ENCODE results near the gene C8B.

The C8B gene

DNA sequence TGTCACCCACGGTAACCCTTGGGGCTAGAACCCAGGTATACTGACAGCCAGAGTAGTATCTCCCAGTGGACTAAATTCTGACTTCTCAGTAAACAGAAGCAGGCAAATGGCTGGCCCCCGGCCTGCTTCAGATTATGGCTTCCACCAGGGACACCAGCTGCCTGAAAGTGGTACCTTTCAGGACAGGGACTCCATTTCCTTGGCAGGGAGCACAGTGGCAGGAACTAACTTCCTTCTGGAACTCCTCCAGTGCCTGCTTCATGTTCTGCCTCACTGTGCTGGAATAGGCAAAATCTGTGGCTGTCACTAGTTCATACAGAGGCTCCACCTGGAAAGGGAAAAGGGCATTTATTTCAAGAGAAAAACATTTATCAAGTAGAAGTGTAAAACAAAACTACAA lies 32.7 kb downstream of the C8B start:
- no peak for DNase-seq (ENCODE audit: low read depth, low spot score)
- no peak for TF ChIP-seq POLR2AphosphoS5 (IDR thresholded peaks at IDR 0.05; ENCODE audit: borderline replicate concordance, low read depth, low read length)
- TF ChIP-seq EZH2 (IDR thresholded peaks at IDR 0.05) = no peak
- no peak for TF ChIP-seq FOXP2 (optimal IDR thresholded peaks at IDR 0.05; ENCODE audit: control extremely low read depth, extremely low read length, insufficient read depth)
- Histone ChIP-seq H3K9ac (ENCODE audit: insufficient read length) (no peak overlapping the region), H3K9me3 (ENCODE audit: low read depth, low read length) (no peaks in the 10 kb centered on the region), H3K27ac (no peak overlapping the region), H3K4me3 (no peak overlapping the region), H3K36me3 (ENCODE audit: insufficient read depth, low read length) (no peaks in the 10 kb centered on the region)

- DNase-seq (ENCODE audit: low read depth, low spot score) = no peak
- no peak for TF ChIP-seq POLR2AphosphoS5 (IDR thresholded peaks at IDR 0.05; ENCODE audit: borderline replicate concordance, low read depth, low read length)
These were observed 34.1 kb downstream of the C8B start for GRCh38 chr1:56931686-56932085.

DNA sequence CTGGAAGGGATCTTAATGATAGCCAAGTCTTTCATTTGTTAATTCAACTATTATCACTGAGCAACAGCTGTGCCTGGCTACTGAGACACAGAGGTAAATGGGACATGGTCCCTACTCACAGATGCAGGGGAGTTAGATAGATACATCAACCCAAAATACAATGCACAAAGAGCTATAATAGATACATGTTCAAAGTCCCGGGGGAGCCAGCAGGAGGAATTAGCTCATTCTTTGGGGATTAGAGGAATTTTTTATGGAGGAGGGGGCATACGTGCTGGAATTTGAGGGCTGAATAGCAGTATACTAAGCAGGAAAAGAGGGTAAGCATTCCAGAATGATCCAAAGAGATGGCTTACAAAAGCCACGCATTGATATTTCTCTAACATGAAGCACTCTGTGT lies 34.6 kb downstream of the C8B start:
- no peak for DNase-seq (ENCODE audit: low read depth, low spot score)
- H3K36me3 ChIP-seq (ENCODE audit: insufficient read depth, low read length) = no peaks in the 10 kb centered on the region
- no peak for TF ChIP-seq EZH2 (IDR thresholded peaks at IDR 0.05)
- no peak for TF ChIP-seq POLR2AphosphoS5 (IDR thresholded peaks at IDR 0.05; ENCODE audit: borderline replicate concordance, low read depth, low read length)
- no peak for TF ChIP-seq FOXP2 (optimal IDR thresholded peaks at IDR 0.05; ENCODE audit: control extremely low read depth, extremely low read length, insufficient read depth)
- no peak overlapping the region for H3K27ac ChIP-seq
- H3K4me3 ChIP-seq = no peak overlapping the region
- no peaks in the 10 kb centered on the region for H3K9me3 ChIP-seq (ENCODE audit: low read depth, low read length)
- H3K9ac ChIP-seq (ENCODE audit: insufficient read length) = no peak overlapping the region

More at GRCh38 chr1:56931686-56932085, 34.1 kb downstream of the C8B start:
- Histone ChIP-seq H3K9ac (ENCODE audit: insufficient read length) (no peak overlapping the region), H3K27ac (no peak overlapping the region), H3K9me3 (ENCODE audit: low read depth, low read length) (no peaks in the 10 kb centered on the region), H3K4me3 (no peak overlapping the region), H3K36me3 (ENCODE audit: insufficient read depth, low read length) (no peaks in the 10 kb centered on the region)

DNA sequence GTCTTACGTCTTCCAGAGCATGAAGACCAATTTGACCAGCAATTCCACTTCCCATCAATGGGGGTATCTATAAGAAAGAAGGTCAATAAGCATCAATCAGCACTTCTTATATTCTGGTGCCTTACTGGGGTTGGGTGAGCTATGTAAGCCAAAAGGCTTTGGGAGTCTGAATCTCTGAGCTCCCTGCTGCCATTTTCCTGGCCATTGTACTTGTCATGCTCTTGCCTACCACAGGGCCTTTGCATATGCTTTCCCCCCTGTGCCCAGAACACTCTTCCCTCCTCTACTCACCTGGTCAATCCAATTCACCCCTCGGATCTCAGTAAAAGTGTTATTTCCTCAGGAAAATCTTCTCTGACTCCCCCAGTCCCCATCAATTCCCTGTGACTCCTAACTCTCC lies 36.3 kb downstream of the C8B start:
- Histone ChIP-seq H3K9ac (ENCODE audit: insufficient read length) (no peak overlapping the region), H3K4me3 (no peak overlapping the region), H3K27ac (no peak overlapping the region), H3K9me3 (ENCODE audit: low read depth, low read length) (no peaks in the 10 kb centered on the region), H3K36me3 (ENCODE audit: insufficient read depth, low read length) (no peaks in the 10 kb centered on the region)
- no peak for DNase-seq (ENCODE audit: low read depth, low spot score)
- TF ChIP-seq EZH2 (IDR thresholded peaks at IDR 0.05) (no peak), POLR2AphosphoS5 (IDR thresholded peaks at IDR 0.05; ENCODE audit: borderline replicate concordance, low read depth, low read length) (no peak), FOXP2 (optimal IDR thresholded peaks at IDR 0.05; ENCODE audit: control extremely low read depth, extremely low read length, insufficient read depth) (no peak)

- Histone ChIP-seq H3K27ac (no peak overlapping the region), H3K4me3 (no peak overlapping the region), H3K9ac (ENCODE audit: insufficient read length) (no peak overlapping the region), H3K9me3 (ENCODE audit: low read depth, low read length) (no peaks in the 10 kb centered on the region), H3K36me3 (ENCODE audit: insufficient read depth, low read length) (no peaks in the 10 kb centered on the region)
- TF ChIP-seq EZH2 (IDR thresholded peaks at IDR 0.05) (no peak), FOXP2 (optimal IDR thresholded peaks at IDR 0.05; ENCODE audit: control extremely low read depth, extremely low read length, insufficient read depth) (no peak), POLR2AphosphoS5 (IDR thresholded peaks at IDR 0.05; ENCODE audit: borderline replicate concordance, low read depth, low read length) (no peak)
- DNase-seq (ENCODE audit: low read depth, low spot score) = no peak
These were observed 37.8 kb downstream of the C8B start for GRCh38 chr1:56927986-56928385.

DNA sequence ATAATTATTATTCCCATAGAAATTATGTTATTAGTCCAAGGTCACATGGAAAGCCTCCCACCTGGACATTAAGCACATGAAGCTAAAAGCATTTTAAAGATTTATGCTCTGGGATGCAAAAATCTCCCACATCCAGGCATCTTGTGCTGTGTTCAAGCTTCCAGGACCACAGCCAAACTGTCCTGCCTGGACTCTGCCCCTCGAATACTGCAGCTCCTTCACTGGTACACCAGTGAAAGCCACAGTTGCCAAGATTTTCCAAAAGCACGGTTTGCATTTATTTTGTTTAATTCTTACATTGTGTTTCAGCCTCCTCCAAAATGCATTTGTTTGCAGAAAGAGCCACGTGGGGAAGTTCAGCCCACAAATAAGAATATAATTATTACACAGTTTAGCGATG lies 38.6 kb downstream of the C8B start:
- no peak overlapping the region for H3K27ac ChIP-seq
- no peak overlapping the region for H3K4me3 ChIP-seq
- no peak overlapping the region for H3K9ac ChIP-seq (ENCODE audit: insufficient read length)
- no peaks in the 10 kb centered on the region for H3K9me3 ChIP-seq (ENCODE audit: low read depth, low read length)
- DNase-seq (ENCODE audit: low read depth, low spot score) = no peak
- TF ChIP-seq EZH2 (IDR thresholded peaks at IDR 0.05) = no peak
- TF ChIP-seq FOXP2 (optimal IDR thresholded peaks at IDR 0.05; ENCODE audit: control extremely low read depth, extremely low read length, insufficient read depth) = no peak
- no peak for TF ChIP-seq POLR2AphosphoS5 (IDR thresholded peaks at IDR 0.05; ENCODE audit: borderline replicate concordance, low read depth, low read length)
- no peaks in the 10 kb centered on the region for H3K36me3 ChIP-seq (ENCODE audit: insufficient read depth, low read length)

GRCh38 chr1:56925193-56925592 lies 40.6 kb downstream of the C8B start:
- Histone ChIP-seq H3K27ac (no peak overlapping the region), H3K36me3 (ENCODE audit: insufficient read depth, low read length) (no peaks in the 10 kb centered on the region), H3K9me3 (ENCODE audit: low read depth, low read length) (no peaks in the 10 kb centered on the region), H3K9ac (ENCODE audit: insufficient read length) (no peak overlapping the region), H3K4me3 (no peak overlapping the region)
- no peak for DNase-seq (ENCODE audit: low read depth, low spot score)
- no peak for TF ChIP-seq FOXP2 (optimal IDR thresholded peaks at IDR 0.05; ENCODE audit: control extremely low read depth, extremely low read length, insufficient read depth)

DNA sequence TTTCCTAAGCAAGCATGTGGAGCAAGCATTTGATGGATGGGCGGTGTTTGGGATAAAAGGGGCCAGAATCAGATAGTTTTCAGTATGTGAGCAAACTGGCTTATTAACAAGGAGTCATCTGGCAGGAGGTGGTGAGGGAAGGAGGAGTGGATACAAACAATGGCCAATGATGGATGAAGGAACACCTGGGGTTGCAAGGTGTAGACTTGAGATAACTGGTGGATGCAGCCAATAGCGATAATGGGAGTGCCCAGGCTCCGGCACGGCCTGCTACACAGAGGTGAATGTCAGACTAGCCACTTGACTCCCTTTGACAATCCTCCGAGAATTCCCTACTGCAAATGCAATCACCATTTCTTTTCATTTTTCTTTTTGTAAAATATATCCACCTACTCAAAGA lies 41.7 kb downstream of the C8B start:
- TF ChIP-seq POLR2AphosphoS5 (IDR thresholded peaks at IDR 0.05; ENCODE audit: borderline replicate concordance, low read depth, low read length) = no peak
- TF ChIP-seq EZH2 (IDR thresholded peaks at IDR 0.05) = no peak
- no peak for TF ChIP-seq FOXP2 (optimal IDR thresholded peaks at IDR 0.05; ENCODE audit: control extremely low read depth, extremely low read length, insufficient read depth)
- Histone ChIP-seq H3K4me3 (no peak overlapping the region), H3K9me3 (ENCODE audit: low read depth, low read length) (no peaks in the 10 kb centered on the region), H3K27ac (no peak overlapping the region), H3K36me3 (ENCODE audit: insufficient read depth, low read length) (no peaks in the 10 kb centered on the region), H3K9ac (ENCODE audit: insufficient read length) (no peak overlapping the region)
- DNase-seq (ENCODE audit: low read depth, low spot score) = no peak

DNA sequence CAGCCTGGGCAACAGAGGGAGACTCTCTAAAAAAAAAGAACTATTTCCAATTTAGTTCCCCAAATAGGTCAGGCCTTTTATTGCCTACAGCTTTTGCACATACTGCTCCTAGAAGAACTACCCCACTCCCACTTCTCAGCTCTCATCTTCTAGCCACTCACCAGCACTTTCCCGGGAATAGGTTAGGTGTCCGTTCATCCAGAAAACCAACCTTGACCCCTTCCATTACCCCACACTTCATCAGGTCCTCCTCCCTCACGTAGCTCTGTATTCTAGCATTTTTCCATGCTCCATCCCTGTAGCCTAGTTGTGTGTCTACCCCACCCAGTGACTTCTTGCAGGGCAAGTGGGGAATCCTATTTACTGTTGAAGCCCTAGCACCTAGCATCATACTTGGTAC lies 42.6 kb downstream of the C8B start:
- DNase-seq (ENCODE audit: low read depth, low spot score) = no peak
- no peaks in the 10 kb centered on the region for H3K36me3 ChIP-seq (ENCODE audit: insufficient read depth, low read length)
- no peak overlapping the region for H3K9ac ChIP-seq (ENCODE audit: insufficient read length)
- no peak overlapping the region for H3K27ac ChIP-seq
- TF ChIP-seq FOXP2 (optimal IDR thresholded peaks at IDR 0.05; ENCODE audit: control extremely low read depth, extremely low read length, insufficient read depth) (no peak), EZH2 (IDR thresholded peaks at IDR 0.05) (no peak), POLR2AphosphoS5 (IDR thresholded peaks at IDR 0.05; ENCODE audit: borderline replicate concordance, low read depth, low read length) (no peak)
- no peak overlapping the region for H3K4me3 ChIP-seq
- no peaks in the 10 kb centered on the region for H3K9me3 ChIP-seq (ENCODE audit: low read depth, low read length)

All from SK-N-MC (cell line).